Upper lobe of left lung (tissue), 6 donors: ENCODE measurements around the gene UVSSA. TPM values are rescaled to one million over a fixed set of nuclear protein-coding genes. Genes with fewer than 3 reads are reported as not detected.

ENCODE experiments used
- ATAC-seq, 2 donors: fragments of 200-7000 bp; cut with Tn5 transposase; one replicate each; pipeline ENCODE4 v1.9.1; 2022; ENCODE audit warnings: mild to moderate bottlenecking in 2 of 2, moderate library complexity in 2 of 2; ENCODE audit not compliant: low FRiP score in 2 of 2
- DNase-seq, 2 donors: peaks; one replicate each; pipeline ENCODE4 v3.0.0-alpha.2; 2019 to 2020
- H3K27ac ChIP-seq, 4 donors: fragments of 200-600 bp; sonication (generic); one replicate each; pipeline ENCODE4 v1.5.1; 2016 to 2019
- H3K27me3 ChIP-seq, 4 donors: fragments of 200-600 bp; sonication (generic); one replicate each; pipeline ENCODE4 v1.5.1; 2017 to 2019
- H3K36me3 ChIP-seq, 4 donors: fragments of 200-600 bp; sonication (generic); one replicate each; pipeline ENCODE4 v1.5.1; 2016 to 2019
- H3K4me1 ChIP-seq, 4 donors: fragments of 200-600 bp; sonication (generic); one replicate each; pipeline ENCODE4 v1.5.1; 2018 to 2019
- H3K4me3 ChIP-seq, 4 donors: fragments of 200-600 bp; sonication (generic); one replicate each; pipeline ENCODE4 v1.5.1; 2017 to 2019; ENCODE audit warnings: mild to moderate bottlenecking in 2 of 4, moderate library complexity in 1 of 4
- H3K9me3 ChIP-seq, 4 donors: fragments of 200-600 bp; sonication (generic); one replicate each; pipeline ENCODE4 v1.5.1; 2018 to 2019
- CTCF ChIP-seq, 6 experiments: fragments of 450-650 bp in 4 of 6; fragments of 200-600 bp in 2 of 6; sonication (generic) in 2 of 6; IDR thresholded peaks; one replicate each; pipeline ENCODE4 v1.5.1; 2016 to 2019; ENCODE audit warnings: antibody characterized with exemption in 6 of 6
- EP300 ChIP-seq, 4 donors: sonication (generic); formaldehyde crosslinking; IDR thresholded peaks; one replicate each; pipeline ENCODE4 v1.5.1; 2017; ENCODE audit warnings: antibody characterized with exemption in 4 of 4, control low read depth in 2 of 4
- POLR2A ChIP-seq, 4 donors: fragments of 450-650 bp; IDR thresholded peaks; one replicate each; pipeline ENCODE4 v1.5.1; 2016 to 2017; ENCODE audit warnings: antibody characterized with exemption in 4 of 4, mild to moderate bottlenecking in 2 of 4
- POLR2AphosphoS5 ChIP-seq, 2 donors: sonication (generic); formaldehyde crosslinking; IDR thresholded peaks; one replicate each; pipeline ENCODE4 v1.5.1; 2017; ENCODE audit warnings: antibody characterized with exemption in 2 of 2
- WGBS, 2 donors: methylation state at CpG; one replicate each; pipeline ENCODE4 v1.1.5; 2017 to 2018; 5-methylcytosine and 5-hydroxymethylcytosine counted together
- total RNA-seq, 6 donors: library from RNA; depleted of rRNA in 4 of 6; stranded (reverse); fragments of >200 nt in 4 of 6; gene quantifications; one replicate each; pipeline versions ENCODE4 v1.1.0 to v1.2.1, GENCODE V29; 2016 to 2021
- donor health status: DM: no; HTN: no; CAD: no; lungs with moderate emphysema.
- donor health status: DM: no; HTN: yes; CAD: no; lungs with severe emphysema.

Gene UVSSA
- total RNA-seq, 6 donors from 2014 or later = 15.2 to 138 (median 46.5) TPM

GRCh38 chr4:1337376-1337831, 9.6 kb upstream of the UVSSA start:
- Histone ChIP-seq H3K4me3 (no peak overlapping the region), H3K9me3 (no peaks in the 10 kb centered on the region), H3K27me3 (no peaks in the 10 kb centered on the region), H3K4me1 (peaks cover 0 to 3% (median 0%) of the 10 kb centered on the region in 4 donors), H3K27ac (peak overlapping the region in 1 of 4 donors; percentile 68), H3K36me3 (peaks cover 31 to 80% (median 68%) of the 10 kb centered on the region in 4 donors)
- TF ChIP-seq POLR2A (IDR thresholded peaks at IDR 0.05) (no peak), CTCF (IDR thresholded peaks at IDR 0.05) (no peak), POLR2AphosphoS5 (IDR thresholded peaks at IDR 0.05) (no peak), EP300 (IDR thresholded peaks at IDR 0.05) (no peak)
- DNase-seq = no peak
- peak in 1 of 2 donors; percentile 16 for ATAC-seq
- 81 to 88% methylated on average over 11 of the region's 11 CpGs for WGBS, 2 donors

GRCh38 chr4:1337951-1338751, 8.9 kb upstream of the UVSSA start:
- 97 to 100% methylated on average over 3 to 40 of the region's 41 CpGs for WGBS, 2 donors
- H3K4me1 ChIP-seq = peaks cover 0 to under 1% (median 0%) of the 10 kb centered on the region in 4 donors
- no peak overlapping the region for H3K4me3 ChIP-seq
- DNase-seq (peak in 1 of 2 donors; percentile 60), ATAC-seq (no peak)
- no peak for TF ChIP-seq CTCF (IDR thresholded peaks at IDR 0.05)
- no peak for TF ChIP-seq EP300 (IDR thresholded peaks at IDR 0.05)
- TF ChIP-seq POLR2A (IDR thresholded peaks at IDR 0.05) = no peak
- H3K36me3 ChIP-seq = peaks cover 31 to 73% (median 62%) of the 10 kb centered on the region in 4 donors
- H3K9me3 ChIP-seq = no peaks in the 10 kb centered on the region
- H3K27me3 ChIP-seq = no peaks in the 10 kb centered on the region
- no peak overlapping the region for H3K27ac ChIP-seq

GRCh38 chr4:1338752-1339414, 8.1 kb upstream of the UVSSA start:
- H3K27ac ChIP-seq = no peak overlapping the region
- DNase-seq = peak in 1 of 2 donors; percentile 66
- WGBS, 2 donors = 96 to 97% methylated on average over 35 to 37 of the region's 38 CpGs
- no peaks in the 10 kb centered on the region for H3K27me3 ChIP-seq
- no peak for ATAC-seq
- no peaks in the 10 kb centered on the region for H3K9me3 ChIP-seq
- H3K4me1 ChIP-seq = no peaks in the 10 kb centered on the region
- H3K4me3 ChIP-seq = no peak overlapping the region
- TF ChIP-seq POLR2AphosphoS5 (IDR thresholded peaks at IDR 0.05) (no peak), EP300 (IDR thresholded peaks at IDR 0.05) (no peak), CTCF (IDR thresholded peaks at IDR 0.05) (no peak), POLR2A (IDR thresholded peaks at IDR 0.05) (no peak)
- H3K36me3 ChIP-seq = peaks cover 31 to 69% (median 59%) of the 10 kb centered on the region in 4 donors

- WGBS, 2 donors = 97 to 98% methylated on average over 38 of the region's 38 CpGs
- Histone ChIP-seq H3K27me3 (no peaks in the 10 kb centered on the region), H3K27ac (no peak overlapping the region), H3K4me3 (no peak overlapping the region), H3K4me1 (peaks cover 0 to 3% (median 1%) of the 10 kb centered on the region in 4 donors), H3K36me3 (peaks cover 31 to 64% (median 55%) of the 10 kb centered on the region in 4 donors), H3K9me3 (no peaks in the 10 kb centered on the region)
- no peak for TF ChIP-seq POLR2AphosphoS5 (IDR thresholded peaks at IDR 0.05)
- no peak for TF ChIP-seq POLR2A (IDR thresholded peaks at IDR 0.05)
- no peak for TF ChIP-seq EP300 (IDR thresholded peaks at IDR 0.05)
- no peak for TF ChIP-seq CTCF (IDR thresholded peaks at IDR 0.05)
- no peak for ATAC-seq
- DNase-seq = peak in 1 of 2 donors; percentile 84
Observed at GRCh38 chr4:1339489-1339888, 7.5 kb upstream of the UVSSA start.
